HG03025 (cell line): Measurements from ENCODE around the gene DOCK11.

Experiments used
- ATAC-seq: cut with Tn5 transposase; IDR thresholded peaks from one replicate; pipeline ENCODE4 v1.9.1; 2021; ENCODE audit warnings: mild to moderate bottlenecking, moderate library complexity; ENCODE audit not compliant: unreplicated experiment, low FRiP score

DOCK11 gene

DNA sequence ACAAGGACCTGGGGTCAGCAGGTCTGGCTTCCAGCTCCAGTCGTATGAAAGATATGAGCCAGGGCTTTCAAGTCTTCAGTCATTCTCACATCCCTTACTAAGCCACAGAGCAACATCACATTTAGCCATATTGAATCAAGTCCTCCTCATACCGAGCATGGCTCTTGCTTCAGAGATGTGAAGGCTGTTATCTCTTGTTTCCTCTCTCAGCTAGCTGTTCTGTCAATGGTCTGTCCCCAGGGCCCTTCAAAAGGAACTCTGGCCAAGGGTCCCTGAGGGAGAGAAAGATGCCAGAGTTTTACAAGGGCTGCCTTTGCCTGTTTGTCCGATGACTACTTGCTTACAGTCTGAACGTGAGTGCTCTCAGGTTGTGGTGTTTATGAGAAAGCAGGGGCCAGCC, 30.5 kb downstream of the DOCK11 start:
- no peak for ATAC-seq

DNA sequence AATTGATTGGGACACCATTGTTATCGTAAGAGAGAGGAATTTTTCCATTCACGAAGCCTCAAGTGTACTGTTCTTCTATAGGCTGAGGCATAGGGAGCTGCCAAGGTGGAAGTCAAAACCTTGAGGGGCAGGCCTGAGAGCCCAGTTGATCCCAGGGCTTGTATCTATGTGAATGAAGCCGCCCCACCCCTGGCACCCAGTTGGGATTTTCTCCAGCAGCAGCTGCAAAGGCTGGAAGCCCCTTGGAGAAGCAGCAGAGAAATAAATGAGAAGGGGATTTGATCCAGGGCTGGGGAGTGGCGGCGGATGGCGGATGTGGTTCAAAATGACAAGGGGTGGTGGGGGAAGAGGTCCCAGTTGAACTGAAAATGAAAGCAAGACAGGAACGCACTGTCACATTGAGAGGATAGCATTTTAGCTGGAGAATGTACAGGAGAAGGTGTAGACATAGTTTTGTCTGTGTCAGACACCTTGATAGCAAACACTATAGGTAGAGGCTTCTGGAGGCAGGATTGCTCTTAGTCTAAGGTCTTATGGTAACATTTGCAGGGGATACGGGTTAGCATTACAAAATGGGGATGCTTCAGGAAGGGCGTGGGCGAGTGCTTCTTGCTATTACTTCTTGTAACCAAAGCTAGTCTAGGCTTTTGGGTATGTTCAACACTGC, 32.6 kb downstream of the DOCK11 start:
- ATAC-seq: peak; percentile 64

DNA sequence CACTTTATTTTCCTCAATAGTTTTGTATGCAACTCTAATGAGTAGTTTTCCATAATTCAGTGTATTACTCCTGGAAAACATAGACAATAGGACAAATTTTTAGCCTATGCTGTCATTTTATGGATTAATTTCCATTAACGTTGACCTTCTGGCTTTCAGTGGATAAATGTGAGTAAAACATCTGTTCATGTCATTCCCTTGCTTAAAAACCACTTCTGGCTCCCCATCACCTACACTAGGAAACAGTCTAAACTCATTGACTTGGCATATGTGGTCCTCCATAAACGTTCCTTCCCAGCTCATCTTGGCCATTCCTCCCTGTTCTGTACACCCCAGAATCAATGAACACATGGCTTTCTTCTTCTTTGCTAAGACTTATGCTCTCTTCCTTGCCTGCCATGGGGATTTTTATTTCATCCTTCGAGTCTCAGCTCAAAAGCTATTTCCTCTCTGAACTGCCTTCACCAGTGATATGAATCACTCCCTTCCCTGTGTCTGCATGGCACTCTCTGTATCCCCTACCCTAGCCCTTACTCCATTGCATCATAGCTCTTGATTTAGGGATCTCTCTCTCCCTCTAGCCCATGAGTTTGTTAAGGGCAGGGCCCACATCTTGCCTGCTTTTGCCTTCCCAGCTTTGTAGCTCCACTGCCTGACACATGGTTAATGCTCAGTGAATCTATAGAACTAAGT, 34.8 kb downstream of the DOCK11 start:
- no peak for ATAC-seq

DNA sequence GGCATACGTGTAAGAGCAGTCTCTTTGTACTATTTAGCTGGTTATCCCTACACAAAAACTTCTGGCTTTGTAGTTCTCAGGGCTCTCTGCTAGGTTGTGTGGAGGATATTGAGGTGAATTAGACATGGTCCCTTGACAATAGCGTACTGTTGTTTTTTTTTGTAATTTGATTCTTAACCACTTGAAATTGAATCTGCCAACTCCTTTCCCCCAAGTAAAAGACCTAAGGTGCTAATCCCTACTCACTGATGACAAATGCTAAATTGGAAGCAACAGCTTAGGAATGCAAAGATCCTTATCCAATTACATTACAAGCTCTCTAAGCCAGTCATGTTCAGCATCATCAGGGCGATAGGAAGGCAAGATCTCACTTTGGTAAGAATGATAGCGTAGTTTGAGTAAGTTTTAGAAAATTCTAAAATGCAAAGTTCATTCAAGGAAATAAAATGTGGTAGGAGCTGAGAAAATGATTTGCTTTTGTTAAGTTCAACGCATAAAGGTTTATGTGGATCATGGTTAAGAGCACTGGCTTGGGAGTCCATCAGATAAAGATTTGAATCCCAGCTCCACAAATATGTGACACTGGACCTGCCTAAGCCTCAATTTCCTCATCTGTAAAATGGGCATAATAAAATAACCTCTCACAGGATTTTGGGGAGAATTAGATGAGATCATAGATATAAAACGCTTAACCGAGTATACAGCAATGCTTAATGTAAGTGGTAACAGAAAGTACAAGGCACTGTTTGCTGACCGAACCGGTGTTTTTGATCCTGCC, 39.3 kb downstream of the DOCK11 start:
- no peak for ATAC-seq

DNA sequence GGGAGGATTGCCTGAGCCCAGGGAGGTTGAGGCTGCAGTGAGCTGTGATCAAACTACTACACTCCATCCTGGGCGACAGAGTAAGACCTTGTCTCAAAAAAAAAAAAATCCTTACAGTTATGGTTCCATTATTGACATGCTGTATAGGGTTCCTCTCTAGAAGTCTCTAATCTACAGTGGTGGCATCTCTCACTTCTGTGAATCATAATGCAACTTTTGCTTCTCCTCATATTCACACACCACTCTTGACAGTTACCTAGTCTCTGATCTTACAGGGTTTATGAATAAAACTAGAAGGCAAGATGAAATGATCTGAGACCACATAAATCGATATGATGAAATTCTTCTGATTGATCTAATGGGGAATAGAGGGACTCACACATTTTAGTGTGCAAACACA, 40.6 kb downstream of the DOCK11 start:
- ATAC-seq: peak; percentile 52

DNA sequence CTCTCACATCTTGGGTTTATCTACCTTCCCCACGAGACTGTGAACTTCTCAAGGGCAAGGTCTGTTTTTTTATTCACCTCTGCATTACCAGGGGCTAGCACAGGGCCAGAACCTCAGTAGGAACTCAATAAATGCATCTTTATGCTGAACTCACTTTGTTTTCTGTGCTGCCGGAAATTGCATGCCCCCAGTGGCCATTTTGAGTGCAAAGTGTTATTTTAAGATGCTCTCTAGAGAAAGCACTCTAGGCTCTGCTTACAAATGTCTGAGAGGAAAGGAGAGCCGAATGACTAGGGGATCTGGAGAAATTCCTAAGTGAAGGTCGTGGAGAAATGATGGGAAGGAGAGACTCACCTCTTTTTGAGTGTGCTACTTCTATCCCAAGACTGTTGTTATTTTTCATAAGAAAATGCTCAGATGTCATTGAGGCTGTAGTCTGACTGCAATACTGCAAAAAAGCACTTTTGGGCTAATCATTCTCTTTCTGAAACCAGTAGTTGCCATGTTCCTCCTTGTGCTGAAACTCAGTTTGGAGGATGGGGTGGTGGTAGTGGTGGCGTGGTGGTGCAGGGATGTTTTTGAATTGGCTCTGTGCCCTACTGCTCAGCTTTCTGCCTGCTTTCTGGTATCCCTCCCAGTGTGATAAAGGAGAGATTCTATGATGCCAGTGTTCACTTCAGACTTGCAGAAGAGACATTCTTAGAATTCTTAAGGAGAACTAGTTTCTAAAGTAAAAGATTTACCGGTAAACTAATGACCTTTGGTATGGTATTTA, 41.3 kb downstream of the DOCK11 start:
- ATAC-seq: peak; percentile 72

DNA sequence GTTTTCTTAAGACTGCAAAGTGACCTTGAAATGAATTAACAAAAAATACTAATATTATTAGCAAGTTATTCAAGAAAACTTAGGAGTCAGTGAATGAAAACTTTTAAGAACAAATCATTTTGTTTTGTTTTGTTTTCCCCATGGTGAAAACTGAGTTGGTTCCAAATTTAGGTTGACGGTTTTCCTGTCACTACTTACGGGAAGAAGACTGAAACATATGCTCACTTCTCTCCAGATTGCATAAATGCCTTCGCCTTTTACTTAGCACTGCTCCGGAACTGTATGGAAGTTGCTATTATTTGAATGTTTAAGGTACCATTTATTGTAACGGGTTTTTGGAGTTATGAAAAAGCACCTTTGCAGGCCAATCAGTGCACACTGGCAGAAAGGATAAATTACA, 42.8 kb downstream of the DOCK11 start:
- ATAC-seq: no peak

DNA sequence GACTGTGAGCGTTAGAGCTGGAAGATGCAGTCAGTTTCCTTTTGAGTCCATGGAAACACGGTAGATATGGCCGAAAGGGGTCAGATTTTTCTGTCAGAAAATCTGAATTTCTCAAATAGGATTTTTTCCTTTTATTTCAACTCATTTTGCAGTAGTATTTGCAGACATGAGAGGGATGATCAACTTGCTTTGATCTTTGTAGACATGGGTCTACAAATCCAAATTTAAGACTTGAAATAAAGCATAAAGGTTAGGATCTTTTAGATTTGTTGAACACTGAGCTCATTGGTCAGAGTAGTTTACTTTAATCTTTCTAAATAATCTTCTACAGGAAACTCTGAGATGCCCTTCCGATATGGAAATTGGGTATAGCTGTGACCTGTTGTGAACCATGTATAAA, 44.7 kb downstream of the DOCK11 start:
- no peak for ATAC-seq

DNA sequence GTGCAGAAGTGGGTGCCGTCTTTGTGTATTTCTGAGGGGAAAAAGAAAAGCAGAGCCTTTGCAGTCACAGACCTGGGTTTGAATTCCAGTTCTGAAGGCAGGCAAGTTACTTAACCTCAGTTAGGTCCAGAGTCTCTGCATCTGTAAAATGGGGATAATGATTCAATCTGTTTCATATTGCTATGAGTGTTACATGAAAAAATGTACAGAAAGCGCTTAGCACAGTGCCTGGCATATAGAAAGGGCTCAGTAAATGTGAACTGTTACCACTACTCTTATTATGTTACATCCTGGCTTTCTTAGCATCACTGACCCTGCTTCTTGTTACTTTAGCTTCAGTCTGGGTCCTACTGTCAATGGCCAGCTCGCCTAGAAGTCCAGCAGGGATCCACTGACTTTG, 45.9 kb downstream of the DOCK11 start:
- ATAC-seq: no peak

DNA sequence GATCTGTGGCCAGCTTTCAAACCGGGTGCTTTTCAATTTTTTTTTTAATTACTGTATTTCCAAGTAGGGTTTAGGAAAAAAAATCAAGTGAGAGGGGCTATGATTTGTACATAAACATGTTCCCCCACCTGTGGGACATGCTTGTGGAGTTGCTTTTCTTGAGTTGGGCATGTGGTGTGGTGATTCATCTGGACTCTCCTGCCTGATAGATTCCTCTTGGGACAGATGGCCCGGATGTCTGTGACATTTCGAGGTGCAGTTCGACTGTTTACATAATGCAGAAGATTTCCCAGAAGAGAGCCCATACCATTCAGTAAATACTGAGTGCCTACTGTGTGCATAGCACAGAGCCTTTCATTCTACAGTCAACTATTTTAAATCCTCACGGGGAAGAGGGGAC, 49.9 kb downstream of the DOCK11 start:
- no peak for ATAC-seq

DNA sequence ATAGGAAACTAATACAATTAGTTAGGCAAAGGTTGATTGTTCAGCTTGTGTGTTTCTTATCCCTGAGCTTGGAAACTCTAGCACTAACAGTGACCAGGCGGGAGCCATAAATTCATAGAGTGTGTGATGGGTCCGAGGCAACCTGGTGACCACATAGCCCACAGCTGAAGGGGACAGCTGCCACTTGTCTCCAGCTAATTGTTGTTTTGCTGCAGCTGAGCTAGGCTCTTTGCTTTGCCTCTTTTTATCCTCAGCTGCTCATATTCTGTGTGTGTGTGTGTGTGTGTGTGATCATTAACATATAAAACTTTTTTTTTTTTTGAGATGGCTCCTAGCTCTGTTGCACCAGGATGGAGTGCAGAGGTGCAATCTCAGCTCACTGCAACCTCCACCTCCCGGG, 53.2 kb downstream of the DOCK11 start:
- ATAC-seq: no peak

DNA sequence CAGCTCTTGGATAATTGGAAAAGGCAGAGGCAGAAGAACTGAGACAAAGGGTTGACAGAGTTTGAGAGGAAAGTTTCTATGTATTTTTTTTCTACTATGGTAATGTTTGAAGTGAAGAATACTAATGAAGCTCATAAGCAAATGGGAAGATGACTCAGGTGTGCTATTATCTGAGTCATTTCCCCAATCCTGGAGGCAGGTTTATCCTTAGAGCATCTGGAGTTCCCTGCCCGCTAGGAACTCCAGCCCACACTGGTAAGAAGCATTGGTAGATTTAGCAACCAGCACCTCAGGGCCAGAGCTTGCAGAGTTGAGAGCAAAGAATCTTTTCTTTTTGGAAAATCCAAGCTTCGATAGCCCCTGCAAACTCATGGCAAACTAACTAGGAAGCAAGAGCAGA, 55.2 kb downstream of the DOCK11 start:
- ATAC-seq: no peak

DNA sequence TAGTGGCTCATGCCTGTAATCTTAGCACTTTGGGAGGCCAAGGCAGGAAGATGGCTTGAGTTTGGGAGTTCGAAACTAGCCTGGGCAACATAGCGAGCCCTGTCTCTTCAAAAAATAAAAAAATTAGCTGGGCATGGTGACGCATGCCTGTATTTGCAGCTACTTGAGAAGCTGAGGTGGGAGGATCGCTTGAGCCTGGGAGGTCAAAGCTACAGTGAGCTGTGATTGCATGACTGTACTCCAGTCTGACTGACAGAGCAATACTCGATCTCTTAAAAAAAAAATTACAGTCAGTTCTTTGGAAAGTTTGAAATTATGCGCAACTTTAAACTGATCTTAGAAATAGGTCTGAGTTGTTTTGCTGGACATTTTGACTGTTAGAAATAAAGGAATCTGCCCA, 55.8 kb downstream of the DOCK11 start:
- ATAC-seq: no peak

DNA sequence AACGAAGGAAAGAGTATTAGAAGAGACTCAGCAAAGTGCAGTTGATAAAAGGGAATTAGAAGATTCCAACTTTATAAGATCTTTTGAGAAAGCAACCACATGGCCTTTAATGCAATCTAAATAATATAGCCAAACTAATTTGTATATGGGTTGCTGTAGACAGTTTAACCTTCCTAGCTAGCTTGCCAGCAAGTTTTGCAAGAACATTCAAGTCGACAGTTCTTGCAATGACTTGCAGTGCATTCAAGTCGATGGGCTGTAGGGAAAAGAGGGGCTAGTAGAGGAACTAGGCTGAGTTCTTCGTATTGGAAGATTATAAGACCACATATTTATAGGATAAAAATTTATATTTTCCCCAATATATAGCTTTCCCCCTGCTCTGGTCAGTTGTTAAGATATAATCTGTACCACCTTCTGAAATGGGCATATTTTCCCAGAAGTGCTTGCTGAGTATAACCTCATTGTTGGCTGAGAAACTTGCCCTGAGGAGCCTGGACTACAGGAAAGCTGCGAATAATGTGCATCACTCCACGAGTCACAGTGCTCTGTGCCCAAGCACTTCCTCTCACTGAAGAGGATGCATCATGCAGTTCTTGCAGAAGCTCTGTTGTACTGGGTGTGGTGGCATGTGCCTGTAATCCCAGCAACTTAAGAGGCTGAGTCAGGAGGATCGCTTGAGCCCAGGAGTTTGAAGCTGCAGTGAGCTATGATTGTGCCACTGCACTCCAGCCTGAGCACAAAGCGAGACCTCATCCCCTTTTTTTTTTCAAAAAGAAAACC, 56.7 kb downstream of the DOCK11 start:
- no peak for ATAC-seq

DNA sequence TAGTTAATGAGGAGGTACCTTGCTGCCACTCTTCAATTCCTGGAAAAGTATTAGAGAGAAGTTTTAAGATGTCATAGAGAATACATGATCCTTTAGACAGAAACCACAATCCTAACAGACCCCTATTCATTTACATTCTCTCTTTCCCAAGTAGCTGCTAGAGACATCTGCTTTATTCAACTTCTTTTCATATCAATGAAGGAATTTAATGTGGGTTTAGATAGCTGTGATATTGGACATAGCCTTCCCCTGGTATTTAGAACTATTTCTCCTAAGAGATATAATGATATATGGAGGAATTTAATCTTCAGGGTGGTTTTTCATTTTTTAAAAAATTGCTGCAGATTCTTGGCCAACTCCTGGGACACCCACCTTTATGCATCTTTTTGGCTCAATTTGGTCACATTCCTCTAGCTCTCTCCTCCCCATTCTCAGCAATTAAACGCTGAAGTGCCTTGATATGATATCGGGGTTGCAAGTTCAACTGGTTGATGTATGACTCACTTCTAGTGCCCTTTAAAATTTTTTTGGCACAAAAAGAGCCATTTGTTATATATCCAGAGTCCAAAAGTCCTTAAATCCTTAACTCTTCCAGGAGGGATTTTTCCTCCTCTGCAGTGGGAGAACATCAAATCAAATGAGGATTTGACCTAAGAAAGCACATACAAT, 57.6 kb downstream of the DOCK11 start:
- ATAC-seq: no peak

DNA sequence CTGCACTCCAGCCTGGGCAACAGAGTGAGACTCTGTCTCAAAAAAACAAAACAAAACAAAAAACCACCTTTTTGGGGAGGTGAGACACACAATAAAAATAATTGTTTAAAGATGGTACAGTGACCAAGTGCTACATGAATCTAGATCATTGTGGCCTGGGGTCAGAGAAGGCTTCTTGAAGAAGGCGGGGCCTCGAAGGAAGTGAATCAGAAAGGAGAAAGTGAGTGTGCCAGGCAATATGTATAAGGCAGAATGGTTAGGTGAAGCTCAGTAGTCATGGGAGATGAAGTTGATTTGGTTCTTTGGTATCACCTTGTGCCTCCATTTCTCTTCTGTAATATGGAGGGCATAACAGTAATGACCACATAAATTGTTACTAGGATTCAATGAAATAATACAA, 58.9 kb downstream of the DOCK11 start:
- ATAC-seq: no peak

DNA sequence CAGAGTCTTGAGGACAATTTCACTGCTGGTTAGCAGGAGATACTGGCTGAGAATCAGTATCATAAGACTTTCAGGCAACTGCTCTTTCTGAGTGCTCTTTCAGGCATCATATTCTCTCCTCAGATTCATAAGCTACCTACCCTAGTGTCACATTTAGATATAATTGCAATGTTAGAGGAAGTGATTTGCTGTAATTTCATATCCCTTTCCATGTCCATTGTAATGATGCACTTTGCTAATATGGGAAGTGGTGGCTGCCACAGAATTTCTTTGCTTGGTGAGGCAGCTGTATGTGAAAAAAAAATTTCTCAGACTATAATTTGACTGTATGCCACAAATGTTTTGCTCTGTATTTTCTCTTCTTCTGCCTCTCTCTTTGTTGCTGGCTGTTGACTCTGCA, 63.3 kb downstream of the DOCK11 start:
- no peak for ATAC-seq

DNA sequence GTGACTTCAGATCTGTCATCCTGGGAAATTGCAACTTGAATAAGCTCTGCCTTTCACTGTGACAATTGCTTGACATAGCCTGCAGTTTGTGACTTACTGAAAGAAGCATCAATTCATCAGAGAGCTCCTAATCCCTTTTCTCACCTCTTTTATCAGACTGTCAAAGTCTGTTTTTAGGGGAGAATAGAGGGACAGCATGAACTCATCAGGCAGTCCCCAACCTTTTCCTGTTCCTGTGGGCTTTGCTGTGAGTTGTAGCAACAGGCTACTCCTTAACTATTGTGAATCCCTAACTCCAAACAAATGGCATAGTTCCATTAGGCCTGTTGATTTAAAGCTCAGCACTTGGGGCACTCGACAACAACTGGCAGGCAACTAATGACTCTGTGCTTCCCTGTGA, 64.9 kb downstream of the DOCK11 start:
- ATAC-seq: no peak

DNA sequence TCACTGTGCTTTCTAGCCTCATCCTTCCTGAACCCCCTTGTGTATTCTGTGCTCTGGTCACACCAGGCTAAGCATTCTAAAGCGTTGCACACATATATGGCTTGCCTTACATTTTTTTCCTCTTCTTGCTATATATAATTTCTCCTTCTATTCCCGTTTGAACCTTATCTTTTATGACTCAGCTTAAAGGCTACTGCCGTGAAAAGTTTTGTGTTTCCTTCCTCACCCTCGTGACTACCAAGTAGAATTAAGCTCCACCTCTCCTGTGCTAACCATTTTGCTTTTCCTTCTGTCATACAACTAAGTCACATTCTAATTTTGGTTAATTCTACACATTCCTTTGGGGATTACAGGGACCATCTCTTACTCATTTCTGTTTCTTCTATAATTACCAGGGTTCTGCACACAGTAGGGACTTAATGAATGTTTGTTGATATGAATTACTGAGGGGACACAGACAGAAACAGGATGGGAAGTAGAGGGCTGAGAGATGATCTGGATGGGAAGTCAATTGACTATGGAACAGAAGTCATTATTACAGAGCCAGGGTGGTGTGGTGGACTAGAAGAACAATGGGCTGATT, 67.1 kb downstream of the DOCK11 start:
- ATAC-seq: no peak
